Trophoblast cell (in vitro differentiated cells and primary cell): Measurements from ENCODE around the gene MPZ.

ENCODE experiments used
- DNase-seq, 2 donors: peaks; one replicate each; pipeline ENCODE4 v3.0.0-alpha.2; 2016
- H2AFZ ChIP-seq: 2 replicates; pipeline ENCODE4 v1.6.1; 2013; ENCODE audit warnings: low read length, moderate library complexity, mild to moderate bottlenecking; ENCODE audit not compliant: insufficient read depth, poor library complexity
- H2AK5ac ChIP-seq: 2 replicates; pipeline ENCODE4 v1.6.1; 2013; ENCODE audit warnings: mild to moderate bottlenecking, low read length
- H2BK120ac ChIP-seq: 2 replicates; pipeline ENCODE4 v1.6.1; 2013; ENCODE audit warnings: low read length, mild to moderate bottlenecking, moderate library complexity; ENCODE audit not compliant: insufficient read depth, poor library complexity
- H2BK12ac ChIP-seq: 2 replicates; pipeline ENCODE4 v1.6.1; 2013; ENCODE audit warnings: mild to moderate bottlenecking, low read length, moderate library complexity
- H2BK5ac ChIP-seq: 2 replicates; pipeline ENCODE4 v1.6.1; 2013; ENCODE audit warnings: low read length, low read depth, moderate library complexity, mild to moderate bottlenecking; ENCODE audit not compliant: poor library complexity
- H3K14ac ChIP-seq: 2 replicates; pipeline ENCODE4 v1.6.1; 2013; ENCODE audit warnings: mild to moderate bottlenecking, low read length
- H3K18ac ChIP-seq: 2 replicates; pipeline ENCODE4 v1.6.1; 2013; ENCODE audit warnings: mild to moderate bottlenecking, low read length
- H3K23ac ChIP-seq: 2 replicates; pipeline ENCODE4 v1.6.1; 2013; ENCODE audit warnings: low read length
- H3K27ac ChIP-seq: 2 replicates; pipeline ENCODE4 v1.5.1; 2013; ENCODE audit warnings: low read depth, mild to moderate bottlenecking, inconsistent platforms, low read length, moderate library complexity
- H3K27me3 ChIP-seq: 2 replicates; pipeline ENCODE4 v1.6.1; 2013; ENCODE audit warnings: inconsistent platforms, mild to moderate bottlenecking, low read length, moderate library complexity; ENCODE audit not compliant: insufficient read depth
- H3K36me3 ChIP-seq, 2 experiments: 1 replicate in 1 of 2; 2 replicates in 1 of 2; pipeline ENCODE4 v1.6.1; 2013; ENCODE audit warnings: low read length in 2 of 2, mild to moderate bottlenecking in 2 of 2, moderate library complexity in 1 of 2; ENCODE audit not compliant: insufficient read depth in 2 of 2, control insufficient read depth in 1 of 2
- H3K4ac ChIP-seq: 2 replicates; pipeline ENCODE4 v1.6.1; 2013; ENCODE audit warnings: low read depth, mild to moderate bottlenecking, low read length, moderate library complexity
- H3K4me1 ChIP-seq, 2 experiments: 1 replicate in 1 of 2; 2 replicates in 1 of 2; pipeline ENCODE4 v1.6.1; 2013; ENCODE audit warnings: low read length in 2 of 2, mild to moderate bottlenecking in 2 of 2, moderate library complexity in 1 of 2; ENCODE audit not compliant: insufficient read depth in 2 of 2, control insufficient read depth in 1 of 2
- H3K4me2 ChIP-seq: 2 replicates; pipeline ENCODE4 v1.6.1; 2013; ENCODE audit warnings: inconsistent platforms, mild to moderate bottlenecking, low read length, moderate library complexity
- H3K4me3 ChIP-seq: 2 replicates; pipeline ENCODE4 v1.5.1; 2013; ENCODE audit warnings: mild to moderate bottlenecking, low read depth, low read length, inconsistent platforms
- H3K79me1 ChIP-seq: one replicate; pipeline ENCODE4 v1.6.1; 2013; ENCODE audit warnings: low read length
- H3K79me2 ChIP-seq: 2 replicates; pipeline ENCODE4 v1.6.1; 2013; ENCODE audit warnings: low read length, mild to moderate bottlenecking; ENCODE audit not compliant: control insufficient read depth, insufficient read depth, poor library complexity
- H3K9ac ChIP-seq: 2 replicates; pipeline ENCODE4 v1.6.1; 2013; ENCODE audit warnings: mild to moderate bottlenecking, low read length
- H3K9me3 ChIP-seq: 2 replicates; pipeline ENCODE4 v1.6.1; 2013; ENCODE audit warnings: low read depth, mild to moderate bottlenecking, control low read depth, inconsistent platforms, low read length; ENCODE audit not compliant: insufficient read depth
- H4K12ac ChIP-seq: 2 replicates; pipeline ENCODE4 v1.6.1; 2013; ENCODE audit warnings: low read depth, mild to moderate bottlenecking, low read length, moderate library complexity
- H4K8ac ChIP-seq: 2 replicates; pipeline ENCODE4 v1.6.1; 2013; ENCODE audit warnings: low read depth, mild to moderate bottlenecking, low read length, moderate library complexity
- H4K91ac ChIP-seq: one replicate; pipeline ENCODE4 v1.6.1; 2013; ENCODE audit warnings: low read depth, mild to moderate bottlenecking, low read length, moderate library complexity
- WGBS: extraction: QIAGEN DNeasy Blood & Tissue Kit; methylation state at CpG from one replicate; pipeline ENCODE4 v1.1.7; 2013; ENCODE audit warnings: missing lambda C conversion rate; ENCODE audit not compliant: insufficient read length, insufficient coverage; ENCODE audit errors: extremely low coverage; 5-methylcytosine and 5-hydroxymethylcytosine counted together

The MPZ gene

GRCh38 chr1:161299347-161299746, 10.4 kb downstream of the MPZ start:
- Histone ChIP-seq H3K9me3 (peaks cover 1% of the 10 kb centered on the region), H3K79me1 (no peaks in the 10 kb centered on the region), H3K79me2 (no peaks in the 10 kb centered on the region), H3K36me3 (no peaks in the 10 kb centered on the region), H3K4me2 (no peak overlapping the region), H3K4me1 (no peaks in the 10 kb centered on the region), H3K18ac (no peak overlapping the region), H2AFZ (no peak overlapping the region), H2BK5ac (no peak overlapping the region), H3K27me3 (no peaks in the 10 kb centered on the region), H2AK5ac (no peak overlapping the region), H3K4me3 (no peak overlapping the region), H2BK12ac (no peak overlapping the region), H3K23ac (no peak overlapping the region), H4K91ac (no peak overlapping the region), H3K27ac (no peak overlapping the region), H3K9ac (no peak overlapping the region), H4K12ac (no peak overlapping the region), H3K4ac (no peak overlapping the region), H3K14ac (no peak overlapping the region), H2BK120ac (no peak overlapping the region), H4K8ac (no peak overlapping the region)
- no CpG with 5 or more reads among the region's 9 CpGs for WGBS
- DNase-seq, result no peak

- H3K18ac ChIP-seq, result no peak overlapping the region
Observed at GRCh38 chr1:161298116-161298515, 11.7 kb downstream of the MPZ start.

GRCh38 chr1:161297415-161297814, 12.4 kb downstream of the MPZ start:
- Histone ChIP-seq H3K4me3 (no peak overlapping the region), H3K9ac (no peak overlapping the region), H3K4me2 (no peak overlapping the region), H3K18ac (no peak overlapping the region), H3K79me1 (no peaks in the 10 kb centered on the region), H3K79me2 (no peaks in the 10 kb centered on the region), H3K27me3 (no peaks in the 10 kb centered on the region), H3K27ac (no peak overlapping the region), H3K23ac (no peak overlapping the region), H3K9me3 (peaks cover 1% of the 10 kb centered on the region), H2AK5ac (no peak overlapping the region), H2BK12ac (no peak overlapping the region), H4K8ac (no peak overlapping the region), H3K4ac (no peak overlapping the region), H2BK120ac (no peak overlapping the region), H2BK5ac (no peak overlapping the region), H3K4me1 (no peaks in the 10 kb centered on the region), H3K36me3 (no peaks in the 10 kb centered on the region), H4K91ac (no peak overlapping the region), H4K12ac (no peak overlapping the region), H3K14ac (no peak overlapping the region), H2AFZ (no peak overlapping the region)
- no peak for DNase-seq

More at GRCh38 chr1:161298116-161298515, 11.7 kb downstream of the MPZ start:
- Histone ChIP-seq H3K4ac (no peak overlapping the region), H2BK12ac (no peak overlapping the region), H3K9ac (no peak overlapping the region), H2AK5ac (no peak overlapping the region), H3K4me2 (no peak overlapping the region), H3K4me1 (no peaks in the 10 kb centered on the region), H3K36me3 (no peaks in the 10 kb centered on the region), H3K23ac (no peak overlapping the region), H3K9me3 (peaks cover 1% of the 10 kb centered on the region), H3K4me3 (no peak overlapping the region), H3K27me3 (no peaks in the 10 kb centered on the region), H3K27ac (no peak overlapping the region), H3K79me2 (no peaks in the 10 kb centered on the region), H2BK120ac (no peak overlapping the region), H3K79me1 (no peaks in the 10 kb centered on the region), H4K12ac (no peak overlapping the region), H2BK5ac (no peak overlapping the region), H2AFZ (no peak overlapping the region), H4K8ac (no peak overlapping the region), H3K14ac (no peak overlapping the region), H4K91ac (no peak overlapping the region)
- WGBS, result no CpG with 5 or more reads among the region's 6 CpGs
- no peak for DNase-seq

- Histone ChIP-seq H3K4me2 (no peak overlapping the region), H3K79me2 (no peaks in the 10 kb centered on the region), H2BK120ac (no peak overlapping the region), H3K4ac (no peak overlapping the region), H4K91ac (no peak overlapping the region), H2BK5ac (no peak overlapping the region), H3K4me1 (no peaks in the 10 kb centered on the region), H3K23ac (no peak overlapping the region), H3K36me3 (no peaks in the 10 kb centered on the region), H4K8ac (no peak overlapping the region), H2AFZ (no peak overlapping the region), H3K9me3 (no peaks in the 10 kb centered on the region), H2BK12ac (no peak overlapping the region), H4K12ac (no peak overlapping the region), H3K9ac (no peak overlapping the region), H3K18ac (no peak overlapping the region), H3K14ac (no peak overlapping the region), H3K4me3 (no peak overlapping the region), H3K27me3 (no peaks in the 10 kb centered on the region), H3K27ac (no peak overlapping the region), H3K79me1 (no peaks in the 10 kb centered on the region), H2AK5ac (no peak overlapping the region)
- WGBS, result no CpG with 5 or more reads among the region's 1 CpG
- DNase-seq, result no peak
Observed at GRCh38 chr1:161290779-161291178, 19.0 kb downstream of the MPZ start.
